ENCODE data around the gene SPRN.
"Not testable (repeated sequence)": the region's sequence is repeated elsewhere in the genome, so short reads cannot be mapped to it uniquely, and the experiment has no call there.

SPRN gene

GRCh38 chr10:133424601-133425000 is at the start of gene SPRN:
SPRN (minus strand) TSS chr10:133424625; CDS start chr10:133423681, 944 bp downstream.
- DNase-seq (ENCODE audit: low read depth): not testable (repeated sequence)

GRCh38 chr10:133474027-133474426 is 49.6 kb upstream of the SPRN start:
- DNase-seq (ENCODE audit: low read depth): no peak

GRCh38 chr10:133473270-133473669 is 48.8 kb upstream of the SPRN start:
- no peak for DNase-seq (ENCODE audit: low read depth)

GRCh38 chr10:133471300-133472109 is 47.1 kb upstream of the SPRN start:
- no peak for DNase-seq (ENCODE audit: low read depth)

GRCh38 chr10:133469205-133469604 is 44.8 kb upstream of the SPRN start:
- not testable (repeated sequence) for DNase-seq (ENCODE audit: low read depth)

GRCh38 chr10:133467286-133467911 is 43.0 kb upstream of the SPRN start:
- DNase-seq (ENCODE audit: low read depth): no peak

- DNase-seq (ENCODE audit: low read depth): no peak
Measured at GRCh38 chr10:133466683-133467275, 42.4 kb upstream of the SPRN start.

- DNase-seq (ENCODE audit: low read depth): no peak
Measured at GRCh38 chr10:133465950-133466474, 41.6 kb upstream of the SPRN start.

- DNase-seq (ENCODE audit: low read depth): no peak
Measured at GRCh38 chr10:133465191-133465949, 40.9 kb upstream of the SPRN start.

GRCh38 chr10:133464582-133465031 is 40.2 kb upstream of the SPRN start:
- no peak for DNase-seq (ENCODE audit: low read depth)

GRCh38 chr10:133462512-133463305 is 38.3 kb upstream of the SPRN start:
- no peak for DNase-seq (ENCODE audit: low read depth)

GRCh38 chr10:133461841-133462240 is 37.4 kb upstream of the SPRN start:
- no peak for DNase-seq (ENCODE audit: low read depth)

GRCh38 chr10:133461027-133461426 is 36.6 kb upstream of the SPRN start:
- DNase-seq (ENCODE audit: low read depth): no peak

- DNase-seq (ENCODE audit: low read depth): no peak
Measured at GRCh38 chr10:133460208-133460769, 35.9 kb upstream of the SPRN start.

GRCh38 chr10:133459454-133460207 is 35.2 kb upstream of the SPRN start:
- no peak for DNase-seq (ENCODE audit: low read depth)

- no peak for DNase-seq (ENCODE audit: low read depth)
Measured at GRCh38 chr10:133458710-133459453, 34.5 kb upstream of the SPRN start.

- no peak for DNase-seq (ENCODE audit: low read depth)
Measured at GRCh38 chr10:133458021-133458709, 33.7 kb upstream of the SPRN start.

- no peak for DNase-seq (ENCODE audit: low read depth)
Measured at GRCh38 chr10:133457100-133457841, 32.8 kb upstream of the SPRN start.
